GM19240 (cell line): Measurements from ENCODE around the gene TENM3.
"Not testable (repeated sequence)": the region's sequence is repeated elsewhere in the genome, so short reads cannot be mapped to it uniquely, and the experiment has no call there.

Experiments
- DNase-seq: peaks from one replicate; pipeline ENCODE4 v3.0.0; 2011; ENCODE audit warnings: low spot score; ENCODE audit not compliant: insufficient read length

The TENM3 gene

GRCh38 chr4:182806259-182807252 lies 563.4 kb downstream of the TENM3 start:
- peak; percentile 52 for DNase-seq

GRCh38 chr4:182807346-182807745 lies 564.1 kb downstream of the TENM3 start:
- no peak for DNase-seq

- DNase-seq: no peak
These were observed 564.8 kb downstream of the TENM3 start for GRCh38 chr4:182807767-182808548.

- DNase-seq: peak; percentile 60
These were observed 565.6 kb downstream of the TENM3 start for GRCh38 chr4:182808673-182809416.

- peak; percentile 26 for DNase-seq
These were observed 566.4 kb downstream of the TENM3 start for GRCh38 chr4:182809417-182810102.

- no peak for DNase-seq
These were observed 567.0 kb downstream of the TENM3 start for GRCh38 chr4:182810103-182810615.

- DNase-seq: no peak
These were observed 569.7 kb downstream of the TENM3 start for GRCh38 chr4:182812916-182813315.

GRCh38 chr4:182814065-182814464 lies 570.9 kb downstream of the TENM3 start:
- DNase-seq: not testable (repeated sequence)

GRCh38 chr4:182818926-182819730 lies 575.9 kb downstream of the TENM3 start:
- no peak for DNase-seq

GRCh38 chr4:182819751-182820150 lies 576.5 kb downstream of the TENM3 start:
- DNase-seq: no peak

- no peak for DNase-seq
These were observed 579.4 kb downstream of the TENM3 start for GRCh38 chr4:182822554-182822953.

- DNase-seq: no peak
These were observed 580.4 kb downstream of the TENM3 start for GRCh38 chr4:182823576-182823975.

GRCh38 chr4:182825003-182825402 lies 581.8 kb downstream of the TENM3 start:
- DNase-seq: no peak

- DNase-seq: no peak
These were observed 582.6 kb downstream of the TENM3 start for GRCh38 chr4:182825786-182826185.

GRCh38 chr4:182826391-182826790 lies 583.2 kb downstream of the TENM3 start:
- DNase-seq: no peak

GRCh38 chr4:182827166-182827565 lies 584.0 kb downstream of the TENM3 start:
- DNase-seq: no peak

GRCh38 chr4:182827954-182828353 lies 584.8 kb downstream of the TENM3 start:
- DNase-seq: no peak

- DNase-seq: no peak
These were observed 585.3 kb downstream of the TENM3 start for GRCh38 chr4:182828360-182829025.

- no peak for DNase-seq
These were observed 586.0 kb downstream of the TENM3 start for GRCh38 chr4:182829196-182829595.
